Measurements from ENCODE around the gene DET1.
"Not testable (repeated sequence)": the region's sequence is repeated elsewhere in the genome, so short reads cannot be mapped to it uniquely, and the experiment has no call there.

DET1 gene

DNA sequence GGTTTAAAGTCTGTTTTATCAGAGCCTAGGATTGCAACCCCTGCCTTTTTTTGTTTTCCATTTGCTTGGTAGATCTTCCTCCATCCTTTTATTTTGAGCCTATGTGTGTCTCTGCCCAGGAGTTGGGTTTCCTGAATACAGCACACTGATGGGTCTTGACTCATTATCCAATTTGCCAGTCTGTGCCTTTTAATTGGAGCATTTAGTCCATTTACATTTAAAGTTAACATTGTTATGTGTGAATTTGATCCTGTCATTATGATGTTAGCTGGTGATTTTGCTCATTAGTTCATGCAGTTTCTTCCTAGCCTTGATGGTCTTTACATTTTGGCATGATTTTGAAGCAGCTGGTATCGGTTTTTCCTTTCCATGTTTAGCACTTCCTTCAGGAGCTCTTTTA is 11.5 kb upstream of the DET1 start:
- H3K36me3 ChIP-seq (ENCODE audit: control insufficient read depth in 4 of 4, insufficient read depth in 4 of 4, low read length in 3 of 4); POLR2A ChIA-PET; CTCF ChIA-PET; H3K4me3 ChIP-seq (ENCODE audit: control insufficient read depth in 1 of 7, extremely low read depth in 1 of 7, insufficient read depth in 4 of 7, low read depth in 2 of 7, low read length in 6 of 7); DNase-seq; H3K27me3 ChIP-seq (replicated peaks in 2 of 5; ENCODE audit: control insufficient read depth in 4 of 5, insufficient read depth in 5 of 5, low read length in 4 of 5); H3K9me3 ChIP-seq (ENCODE audit: control extremely low read depth in 1 of 5, control insufficient read depth in 4 of 5, insufficient read depth in 2 of 5, low read depth in 1 of 5, low read length in 4 of 5); H3K27ac ChIP-seq (ENCODE audit: insufficient read depth in 1 of 2, low read depth in 1 of 2, low read length in 2 of 2, poor library complexity in 1 of 2, severe bottlenecking in 2 of 2); H3K4me1 ChIP-seq (ENCODE audit: control extremely low read depth in 1 of 4, control insufficient read depth in 4 of 4, insufficient read depth in 4 of 4, low read length in 3 of 4): not testable (repeated sequence)
- WGBS (ENCODE audit: insufficient coverage): 100% methylated on average over 1 of the region's 1 CpG

DNA sequence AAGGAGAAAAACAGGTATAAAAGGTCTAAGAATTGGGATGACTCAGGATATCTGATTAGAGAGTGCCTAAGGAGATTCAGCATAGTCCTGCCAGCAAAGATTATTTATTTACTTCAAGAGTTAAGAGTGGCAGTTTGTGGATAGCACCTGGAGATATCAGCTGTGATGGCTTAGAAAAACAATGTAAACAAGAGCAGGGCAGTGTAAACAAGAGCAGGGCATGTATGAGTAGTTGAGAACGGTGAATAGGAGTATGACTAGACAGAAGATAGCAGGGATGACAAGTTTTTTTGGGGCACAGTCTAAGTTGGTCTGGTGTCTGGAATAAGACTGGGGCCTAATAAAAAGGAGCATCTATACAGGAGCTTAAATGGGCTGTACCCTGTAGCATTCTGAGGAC is 1.5 kb upstream of the DET1 start:
- H3K4me3 ChIP-seq (ENCODE audit: control insufficient read depth in 1 of 7, extremely low read depth in 1 of 7, insufficient read depth in 4 of 7, low read depth in 2 of 7, low read length in 6 of 7); H3K27me3 ChIP-seq (replicated peaks in 2 of 5; ENCODE audit: control insufficient read depth in 4 of 5, insufficient read depth in 5 of 5, low read length in 4 of 5); H3K36me3 ChIP-seq (ENCODE audit: control insufficient read depth in 4 of 4, insufficient read depth in 4 of 4, low read length in 3 of 4); H3K4me1 ChIP-seq (ENCODE audit: control extremely low read depth in 1 of 4, control insufficient read depth in 4 of 4, insufficient read depth in 4 of 4, low read length in 3 of 4); H3K9me3 ChIP-seq (ENCODE audit: control extremely low read depth in 1 of 5, control insufficient read depth in 4 of 5, insufficient read depth in 2 of 5, low read depth in 1 of 5, low read length in 4 of 5); CTCF ChIA-PET; DNase-seq; H3K27ac ChIP-seq (ENCODE audit: insufficient read depth in 1 of 2, low read depth in 1 of 2, low read length in 2 of 2, poor library complexity in 1 of 2, severe bottlenecking in 2 of 2); POLR2A ChIA-PET: not testable (repeated sequence)
- WGBS (ENCODE audit: insufficient coverage): no CpG with 5 or more reads among the region's 1 CpG

DNA sequence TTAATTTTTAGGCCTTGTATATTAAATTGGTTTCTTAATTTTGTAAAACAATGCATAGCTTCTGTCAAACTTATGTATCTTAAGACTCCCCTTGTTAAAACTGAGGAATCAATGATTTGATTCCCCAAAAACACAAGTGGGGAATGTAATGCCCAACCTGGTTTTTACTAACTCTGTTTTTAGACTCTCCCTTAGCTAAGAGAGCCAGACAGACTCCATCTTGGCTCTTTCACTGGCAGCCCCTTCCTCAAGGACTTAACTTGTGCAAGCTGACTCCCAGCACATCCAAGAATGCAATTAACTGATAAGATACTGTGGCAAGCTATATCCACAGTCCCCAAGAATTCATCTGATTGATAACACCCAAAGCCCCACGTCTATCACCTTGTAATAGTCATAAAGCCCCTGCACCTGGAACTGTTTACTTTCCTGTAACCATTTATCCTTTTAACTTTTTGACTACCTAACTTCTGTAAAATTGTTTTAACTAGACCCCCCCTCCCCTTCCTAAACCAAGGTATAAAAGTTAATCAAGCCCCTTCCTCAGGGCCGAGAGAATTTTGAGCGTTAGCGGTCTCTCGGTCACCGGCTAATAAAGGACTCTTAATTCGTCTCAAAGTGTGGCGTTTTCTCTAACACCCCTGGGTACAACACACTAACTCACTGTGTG is 768 bp downstream of the DET1 start:
- CTCF ChIA-PET; H3K27me3 ChIP-seq (replicated peaks in 2 of 5; ENCODE audit: control insufficient read depth in 4 of 5, insufficient read depth in 5 of 5, low read length in 4 of 5); DNase-seq; H3K9me3 ChIP-seq (ENCODE audit: control extremely low read depth in 1 of 5, control insufficient read depth in 4 of 5, insufficient read depth in 2 of 5, low read depth in 1 of 5, low read length in 4 of 5); H3K36me3 ChIP-seq (ENCODE audit: control insufficient read depth in 4 of 4, insufficient read depth in 4 of 4, low read length in 3 of 4); POLR2A ChIA-PET; H3K4me1 ChIP-seq (ENCODE audit: control extremely low read depth in 1 of 4, control insufficient read depth in 4 of 4, insufficient read depth in 4 of 4, low read length in 3 of 4): not testable (repeated sequence)
- H3K27ac ChIP-seq (ENCODE audit: insufficient read depth in 1 of 2, low read depth in 1 of 2, low read length in 2 of 2, poor library complexity in 1 of 2, severe bottlenecking in 2 of 2): peak overlapping the region; percentile 46 to 74
- WGBS (ENCODE audit: insufficient coverage): 6% methylated on average over 7 of the region's 8 CpGs
- peak overlapping the region; percentile 68 to 92 (median 80) for H3K4me3 ChIP-seq (ENCODE audit: control insufficient read depth in 1 of 7, extremely low read depth in 1 of 7, insufficient read depth in 4 of 7, low read depth in 2 of 7, low read length in 6 of 7)

DNA sequence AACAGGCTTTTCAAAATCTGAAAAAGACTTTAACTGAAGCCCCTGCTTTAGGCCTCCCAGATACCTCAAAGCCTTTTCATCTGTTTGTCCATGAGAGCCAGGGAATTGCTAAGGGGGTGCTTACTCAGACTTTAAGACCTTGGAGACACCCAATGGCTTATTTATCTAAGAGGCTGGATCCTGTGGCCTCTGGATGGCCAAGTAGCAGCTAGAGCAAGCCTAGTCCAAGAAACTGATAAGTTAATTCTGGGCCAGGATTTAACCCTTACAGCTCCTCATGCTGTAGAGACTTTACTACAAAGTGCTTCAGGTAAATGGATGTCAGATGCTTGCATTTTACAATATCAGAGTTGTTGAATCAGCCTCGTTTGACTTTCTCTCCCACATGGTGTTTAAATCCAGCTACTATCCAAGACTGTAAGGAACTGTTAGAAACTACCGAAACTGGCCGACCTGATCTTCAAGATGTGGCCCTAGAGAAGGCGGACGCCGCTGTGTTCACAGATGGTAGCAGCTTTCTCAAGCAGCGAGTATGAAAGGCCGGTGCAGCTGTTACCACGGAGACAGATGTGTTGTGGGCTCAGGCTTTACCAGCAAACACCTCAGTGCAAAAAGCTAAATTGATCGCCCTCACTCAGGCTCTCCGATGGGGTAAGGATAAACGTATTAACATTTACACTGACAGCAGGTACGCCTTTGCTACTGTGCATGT is 3.3 kb downstream of the DET1 start:
- Histone ChIP-seq H3K27me3 (replicated peaks in 2 of 5; ENCODE audit: control insufficient read depth in 4 of 5, insufficient read depth in 5 of 5, low read length in 4 of 5) (no peaks in the 10 kb centered on the region), H3K36me3 (ENCODE audit: control insufficient read depth in 4 of 4, insufficient read depth in 4 of 4, low read length in 3 of 4) (peaks cover 0 to 3% (median 0%) of the 10 kb centered on the region in 4 experiments), H3K4me3 (ENCODE audit: control insufficient read depth in 1 of 7, extremely low read depth in 1 of 7, insufficient read depth in 4 of 7, low read depth in 2 of 7, low read length in 6 of 7) (no peak overlapping the region), H3K9me3 (ENCODE audit: control extremely low read depth in 1 of 5, control insufficient read depth in 4 of 5, insufficient read depth in 2 of 5, low read depth in 1 of 5, low read length in 4 of 5) (no peaks in the 10 kb centered on the region), H3K27ac (ENCODE audit: insufficient read depth in 1 of 2, low read depth in 1 of 2, low read length in 2 of 2, poor library complexity in 1 of 2, severe bottlenecking in 2 of 2) (no peak overlapping the region), H3K4me1 (ENCODE audit: control extremely low read depth in 1 of 4, control insufficient read depth in 4 of 4, insufficient read depth in 4 of 4, low read length in 3 of 4) (peaks cover 0 to 6% (median 3%) of the 10 kb centered on the region in 4 experiments)
- over 99% methylated on average over 13 of the region's 13 CpGs for WGBS (ENCODE audit: insufficient coverage)
- no peak for DNase-seq
- ChIA-PET CTCF (no interaction called here), POLR2A (no interaction called here)

DNA sequence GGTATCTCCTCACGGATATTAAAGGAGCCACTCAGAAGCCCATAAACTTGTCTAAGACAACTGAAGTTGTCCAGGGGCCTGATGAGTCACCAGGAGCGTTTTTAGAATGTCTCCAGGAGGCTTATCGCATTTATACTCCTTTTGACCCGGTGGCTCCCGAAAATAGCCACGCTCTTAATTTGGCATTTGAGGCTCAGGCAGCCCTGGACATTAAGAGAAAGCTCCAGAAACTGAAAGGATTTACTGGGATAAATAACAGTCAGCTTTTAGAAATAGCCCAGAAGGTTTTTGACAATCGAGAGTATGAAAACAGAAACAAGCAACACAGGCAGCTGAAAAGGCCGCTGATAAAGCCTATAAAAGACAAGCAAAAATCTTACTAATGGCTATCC is 4.1 kb downstream of the DET1 start:
- peaks cover 0 to 3% (median 0%) of the 10 kb centered on the region in 4 experiments for H3K36me3 ChIP-seq (ENCODE audit: control insufficient read depth in 4 of 4, insufficient read depth in 4 of 4, low read length in 3 of 4)
- peaks cover 0 to 11% (median 5%) of the 10 kb centered on the region in 4 experiments for H3K4me1 ChIP-seq (ENCODE audit: control extremely low read depth in 1 of 4, control insufficient read depth in 4 of 4, insufficient read depth in 4 of 4, low read length in 3 of 4)
- CTCF ChIA-PET: no interaction called here
- no peaks in the 10 kb centered on the region for H3K27me3 ChIP-seq (replicated peaks in 2 of 5; ENCODE audit: control insufficient read depth in 4 of 5, insufficient read depth in 5 of 5, low read length in 4 of 5)
- over 99% methylated on average over 8 of the region's 8 CpGs for WGBS (ENCODE audit: insufficient coverage)
- POLR2A ChIA-PET: no interaction called here
- H3K9me3 ChIP-seq (ENCODE audit: control extremely low read depth in 1 of 5, control insufficient read depth in 4 of 5, insufficient read depth in 2 of 5, low read depth in 1 of 5, low read length in 4 of 5): no peaks in the 10 kb centered on the region
- H3K27ac ChIP-seq (ENCODE audit: insufficient read depth in 1 of 2, low read depth in 1 of 2, low read length in 2 of 2, poor library complexity in 1 of 2, severe bottlenecking in 2 of 2): peak overlapping the region in 1 of 2 experiments; percentile 43
- DNase-seq: no peak
- H3K4me3 ChIP-seq (ENCODE audit: control insufficient read depth in 1 of 7, extremely low read depth in 1 of 7, insufficient read depth in 4 of 7, low read depth in 2 of 7, low read length in 6 of 7): no peak overlapping the region

DNA sequence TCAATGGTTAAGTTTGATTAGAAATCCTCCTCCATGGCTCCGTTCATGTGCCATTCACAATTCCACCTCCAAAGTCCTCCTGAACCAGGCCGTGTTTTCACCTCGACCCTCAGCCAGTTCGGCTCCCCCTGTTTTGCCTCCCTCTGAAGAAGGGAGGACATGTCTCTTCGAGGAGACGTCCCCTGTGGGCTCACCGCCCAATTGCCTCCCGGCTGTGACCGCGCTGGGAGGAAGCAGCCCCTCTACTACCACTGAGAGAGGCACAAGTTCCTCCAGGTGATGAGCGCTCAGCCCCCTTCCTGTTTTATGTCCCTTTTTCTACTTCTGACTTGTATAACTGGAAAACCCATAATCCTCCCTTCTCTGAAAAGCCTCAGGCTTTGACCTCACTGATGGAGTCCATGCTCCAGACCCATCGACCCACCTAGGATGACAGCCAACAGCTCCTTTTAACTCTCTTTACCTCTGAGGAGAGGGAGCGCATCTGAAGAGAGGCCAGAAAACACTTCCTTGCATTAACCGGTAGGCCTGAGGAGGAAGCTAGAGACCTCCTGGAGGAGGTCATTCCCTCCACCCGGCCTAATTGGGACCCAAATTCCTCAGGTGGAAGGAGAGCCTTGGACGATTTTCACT is 4.7 kb downstream of the DET1 start:
- Histone ChIP-seq H3K36me3 (ENCODE audit: control insufficient read depth in 4 of 4, insufficient read depth in 4 of 4, low read length in 3 of 4) (peaks cover 0 to 3% (median 0%) of the 10 kb centered on the region in 4 experiments), H3K9me3 (ENCODE audit: control extremely low read depth in 1 of 5, control insufficient read depth in 4 of 5, insufficient read depth in 2 of 5, low read depth in 1 of 5, low read length in 4 of 5) (no peaks in the 10 kb centered on the region), H3K27me3 (replicated peaks in 2 of 5; ENCODE audit: control insufficient read depth in 4 of 5, insufficient read depth in 5 of 5, low read length in 4 of 5) (no peaks in the 10 kb centered on the region), H3K4me3 (ENCODE audit: control insufficient read depth in 1 of 7, extremely low read depth in 1 of 7, insufficient read depth in 4 of 7, low read depth in 2 of 7, low read length in 6 of 7) (no peak overlapping the region), H3K27ac (ENCODE audit: insufficient read depth in 1 of 2, low read depth in 1 of 2, low read length in 2 of 2, poor library complexity in 1 of 2, severe bottlenecking in 2 of 2) (no peak overlapping the region), H3K4me1 (ENCODE audit: control extremely low read depth in 1 of 4, control insufficient read depth in 4 of 4, insufficient read depth in 4 of 4, low read length in 3 of 4) (peaks cover 0 to 16% (median 7%) of the 10 kb centered on the region in 4 experiments)
- 96% methylated on average over 14 of the region's 16 CpGs for WGBS (ENCODE audit: insufficient coverage)
- DNase-seq: no peak
- CTCF ChIA-PET: no interaction called here
- POLR2A ChIA-PET: no interaction called here

DNA sequence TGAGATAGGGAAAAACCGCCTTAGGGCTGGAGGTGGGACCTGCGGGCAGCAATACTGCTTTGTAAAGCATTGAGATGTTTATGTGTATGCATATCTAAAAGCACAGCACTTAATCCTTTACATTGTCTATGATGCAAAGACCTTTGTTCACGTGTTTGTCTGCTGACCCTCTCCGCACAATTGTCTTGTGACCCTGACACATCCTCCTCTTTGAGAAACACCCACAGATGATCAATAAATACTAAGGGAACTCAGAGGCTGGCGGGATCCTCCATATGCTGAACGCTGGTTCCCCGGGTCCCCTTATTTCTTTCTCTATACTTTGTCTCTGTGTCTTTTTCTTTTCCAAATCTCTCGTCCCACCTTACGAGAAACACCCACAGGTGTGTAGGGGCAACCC is 5.4 kb downstream of the DET1 start:
- H3K9me3 ChIP-seq (ENCODE audit: control extremely low read depth in 1 of 5, control insufficient read depth in 4 of 5, insufficient read depth in 2 of 5, low read depth in 1 of 5, low read length in 4 of 5); H3K27ac ChIP-seq (ENCODE audit: insufficient read depth in 1 of 2, low read depth in 1 of 2, low read length in 2 of 2, poor library complexity in 1 of 2, severe bottlenecking in 2 of 2); DNase-seq; CTCF ChIA-PET; POLR2A ChIA-PET; H3K4me3 ChIP-seq (ENCODE audit: control insufficient read depth in 1 of 7, extremely low read depth in 1 of 7, insufficient read depth in 4 of 7, low read depth in 2 of 7, low read length in 6 of 7); H3K36me3 ChIP-seq (ENCODE audit: control insufficient read depth in 4 of 4, insufficient read depth in 4 of 4, low read length in 3 of 4); H3K27me3 ChIP-seq (replicated peaks in 2 of 5; ENCODE audit: control insufficient read depth in 4 of 5, insufficient read depth in 5 of 5, low read length in 4 of 5): not testable (repeated sequence)
- WGBS (ENCODE audit: insufficient coverage): no CpG with 5 or more reads among the region's 9 CpGs
- peaks cover 0 to 19% (median 9%) of the 10 kb centered on the region in 4 experiments for H3K4me1 ChIP-seq (ENCODE audit: control extremely low read depth in 1 of 4, control insufficient read depth in 4 of 4, insufficient read depth in 4 of 4, low read length in 3 of 4)

Measured in common myeloid progenitor, CD34-positive (primary cell).